Brain microvascular endothelial cell (primary cell): ENCODE results near the gene PLS1.
"Not testable (repeated sequence)": the region's sequence is repeated elsewhere in the genome, so short reads cannot be mapped to it uniquely, and the experiment has no call there.

Experiments
- DNase-seq: peaks from one replicate; pipeline ENCODE4 v3.0.0-alpha.2; 2020
- H3K27ac ChIP-seq: fragments of 250-450 bp; sonication (Bioruptor Pico); 2 replicates; pipeline ENCODE4 v1.5.1; 2020; ENCODE audit warnings: mild to moderate bottlenecking, moderate library complexity
- H3K27me3 ChIP-seq: fragments of 250-450 bp; sonication (Bioruptor Pico); replicated peaks from 2 replicates; pipeline ENCODE4 v1.5.1; 2020; ENCODE audit warnings: mild to moderate bottlenecking
- H3K36me3 ChIP-seq: fragments of 250-450 bp; sonication (Bioruptor Pico); replicated peaks from 2 replicates; pipeline ENCODE4 v1.5.1; 2020; ENCODE audit warnings: mild to moderate bottlenecking
- H3K4me3 ChIP-seq: 2 replicates; pipeline ENCODE4 v1.5.1; 2011; ENCODE audit warnings: low read depth, mild to moderate bottlenecking, control low read depth, low read length, moderate library complexity
- CTCF ChIP-seq: IDR thresholded peaks from 2 replicates; pipeline ENCODE4 v1.5.1; 2011; ENCODE audit warnings: low read depth, mild to moderate bottlenecking, moderate library complexity, low read length, control low read depth, inconsistent platforms; ENCODE audit errors: missing control alignments
- in situ Hi-C: cut with HindIII; loops from 2 replicates; pipeline ENCODE4 v1.10.0; 2017; ENCODE audit warnings: low sequenced_read_pairs, low pct_ligation_motif_present

Gene PLS1

GRCh38 chr3:142709207-142709606 is 113.0 kb downstream of the PLS1 start:
- no peak for TF ChIP-seq CTCF
- in situ Hi-C loops, result no loop called here
- no peak overlapping the region for H3K4me3 ChIP-seq
- H3K36me3 ChIP-seq, result no peaks in the 10 kb centered on the region
- DNase-seq, result no peak
- no peaks in the 10 kb centered on the region for H3K27me3 ChIP-seq
- H3K27ac ChIP-seq, result no peak overlapping the region

- DNase-seq, H3K36me3 ChIP-seq, H3K27me3 ChIP-seq, in situ Hi-C loops, H3K27ac ChIP-seq, H3K4me3 ChIP-seq: not testable (repeated sequence)
Observed at GRCh38 chr3:142714882-142715281, 118.7 kb downstream of the PLS1 start.

- Histone ChIP-seq H3K27me3 (no peaks in the 10 kb centered on the region), H3K4me3 (no peak overlapping the region), H3K36me3 (no peaks in the 10 kb centered on the region), H3K27ac (no peak overlapping the region)
- no peak for DNase-seq
- TF ChIP-seq CTCF, result no peak
- in situ Hi-C loops, result no loop called here
Observed at GRCh38 chr3:142716102-142716501, 119.9 kb downstream of the PLS1 start.

- H3K36me3 ChIP-seq, result no peaks in the 10 kb centered on the region
- in situ Hi-C loops, result no loop called here
- no peaks in the 10 kb centered on the region for H3K27me3 ChIP-seq
- peak overlapping the region; percentile 83 for H3K4me3 ChIP-seq
- no peak overlapping the region for H3K27ac ChIP-seq
- DNase-seq, result no peak
- TF ChIP-seq CTCF, result no peak
Observed at GRCh38 chr3:142723665-142723967, 127.4 kb downstream of the PLS1 start.

- Histone ChIP-seq H3K27me3 (no peaks in the 10 kb centered on the region), H3K36me3 (no peaks in the 10 kb centered on the region), H3K4me3 (peak within 1 kb of the TSS; percentile 83), H3K27ac (peak within 1 kb of the TSS; percentile 44)
- peak; percentile 58 for DNase-seq
- in situ Hi-C loops, result no loop called here
- no peak for TF ChIP-seq CTCF
Observed at GRCh38 chr3:142723968-142724681, 127.9 kb downstream of the PLS1 start, which contains the start of gene TRPC1. Gene TRPC1 (plus strand): TSS chr3:142724034. CDS start chr3:142724560, 526 bp downstream.

- Histone ChIP-seq H3K36me3 (no peaks in the 10 kb centered on the region), H3K4me3 (peak overlapping the region; percentile 83), H3K27ac (no peak overlapping the region), H3K27me3 (no peaks in the 10 kb centered on the region)
- peak; percentile 19 for TF ChIP-seq CTCF
- in situ Hi-C loops, result no loop called here
- peak; percentile 5 for DNase-seq
Observed at GRCh38 chr3:142724682-142725356, 128.6 kb downstream of the PLS1 start.
